Activated CD4-positive, alpha-beta T cell treated with anti-CD3 and anti-CD28 coated beads, Interleukin-2, amount 50 U/mL, for 4 hours (primary cell): Measurements from ENCODE around the gene ALDH7A1.
"Not testable (repeated sequence)": the region's sequence is repeated elsewhere in the genome, so short reads cannot be mapped to it uniquely, and the experiment has no call there.

ENCODE experiments used
- DNase-seq, 2 experiments: peaks; one replicate each; pipeline ENCODE4 v3.0.0-alpha.2; 2020

The ALDH7A1 gene

DNA sequence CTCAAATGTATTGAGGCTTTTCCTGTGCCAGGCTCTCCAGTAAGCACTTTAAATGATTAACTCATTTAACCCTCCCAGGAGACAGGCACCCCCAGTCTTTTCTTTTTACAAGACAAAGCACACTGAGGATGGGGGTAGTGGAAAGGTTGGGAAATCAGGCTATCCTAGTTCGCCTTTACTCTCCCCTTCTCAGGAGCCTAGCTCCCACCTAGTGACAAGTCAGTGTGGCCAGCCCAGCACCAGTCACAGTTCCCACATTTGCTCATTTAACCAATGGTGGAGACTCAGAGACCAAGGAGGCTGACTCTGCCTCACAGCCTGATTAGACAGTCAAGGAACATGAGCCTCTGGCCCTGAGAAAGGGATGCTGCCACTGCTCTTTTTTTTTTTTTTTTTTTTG is 3.5 kb downstream of the ALDH7A1 start:
- DNase-seq, result no peak

DNA sequence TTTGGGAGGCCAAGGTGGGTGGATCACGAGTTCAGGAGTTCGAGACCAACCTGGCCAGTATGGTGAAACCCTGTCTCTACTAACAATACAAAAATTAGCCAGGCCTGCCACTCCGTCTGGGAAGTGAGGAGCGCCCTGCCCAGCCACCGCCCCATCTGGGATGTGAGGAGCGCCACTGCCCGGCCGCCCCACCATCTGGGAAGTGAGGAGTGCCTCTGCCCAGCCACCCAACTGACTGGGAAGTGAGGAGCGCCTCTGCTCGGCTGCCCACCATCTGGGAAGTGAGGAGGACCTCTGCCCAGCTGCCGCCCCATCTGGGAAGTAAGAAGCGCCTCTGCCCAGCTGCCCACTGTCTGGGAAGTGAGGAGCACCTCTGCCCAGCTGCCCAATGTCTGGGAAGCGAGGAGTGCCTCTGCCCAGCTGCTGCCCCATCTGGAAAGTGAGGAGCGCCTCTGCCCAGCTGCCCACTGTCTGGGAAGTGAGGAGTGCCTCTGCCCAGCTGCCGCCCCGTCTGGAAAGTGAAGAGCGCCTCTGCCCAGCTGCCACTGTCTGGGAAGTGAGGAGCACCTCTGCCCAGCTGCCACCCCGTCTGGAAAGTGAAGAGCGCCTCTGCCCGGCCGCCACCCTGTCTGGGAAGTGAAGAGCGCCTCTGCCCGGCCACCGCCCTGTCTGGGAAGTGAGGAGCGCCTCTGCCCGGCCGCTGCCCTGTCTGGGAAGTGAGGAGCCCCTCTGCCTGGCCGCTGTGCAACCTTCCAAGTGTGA is 5.3 kb downstream of the ALDH7A1 start:
- no peak for DNase-seq

DNA sequence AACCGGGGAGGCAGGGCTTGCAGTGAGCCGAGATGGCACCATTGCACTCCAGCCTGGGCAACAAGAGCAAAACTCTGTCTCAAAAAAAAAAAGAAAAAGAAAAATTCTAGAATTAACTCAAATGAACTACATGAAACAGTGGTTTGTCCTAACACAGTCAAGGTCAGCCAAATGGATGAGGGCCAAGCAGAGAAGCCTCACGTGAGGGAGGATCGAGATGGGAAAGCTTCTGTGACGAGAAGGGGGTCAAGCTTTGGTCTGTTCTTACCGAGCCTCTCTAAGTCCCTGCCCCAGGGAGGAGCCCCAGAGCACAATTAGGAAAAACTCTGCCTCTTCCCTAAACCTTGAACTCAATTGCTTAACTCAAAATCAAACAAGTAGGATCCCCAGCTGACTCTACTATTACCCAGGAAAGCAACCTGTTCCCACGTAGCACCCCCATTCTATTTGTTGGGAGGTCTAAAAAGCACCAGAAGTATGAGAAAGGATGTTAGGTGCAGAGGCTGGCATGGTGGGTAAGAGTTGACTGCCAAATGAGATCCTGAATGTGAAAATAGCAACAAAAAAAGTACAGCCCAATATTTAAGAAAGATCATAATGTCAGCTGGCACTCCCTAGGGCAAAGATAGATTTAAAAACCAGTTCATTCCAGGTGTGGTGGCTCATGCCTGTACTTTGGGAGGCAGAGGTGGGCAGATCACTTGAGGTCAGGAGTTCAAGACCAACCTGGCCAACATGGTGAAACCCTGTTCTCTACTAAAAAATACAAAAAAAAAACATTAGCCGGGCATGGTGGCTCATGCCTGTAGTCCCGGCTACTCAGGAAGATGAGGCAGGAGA is 7.2 kb downstream of the ALDH7A1 start:
- no peak for DNase-seq

DNA sequence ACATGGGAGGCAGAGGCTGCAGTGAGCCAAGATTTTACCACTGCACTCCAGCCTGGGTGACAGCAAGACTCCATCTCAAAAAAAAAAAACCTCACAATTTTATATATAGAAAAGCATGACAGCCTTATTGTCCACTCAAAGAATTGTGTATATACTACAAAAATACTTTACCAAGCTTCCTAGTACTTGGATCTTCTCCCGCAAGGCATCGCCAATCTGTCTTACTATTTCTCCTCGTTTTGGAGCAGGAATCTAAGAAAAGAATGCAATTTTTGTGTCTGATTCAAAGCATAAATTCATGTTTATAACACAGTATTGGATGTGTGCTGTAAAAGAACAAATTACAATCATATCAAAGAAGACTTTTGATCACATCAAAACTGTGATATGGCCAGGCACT is 11.3 kb downstream of the ALDH7A1 start:
- no peak for DNase-seq

DNA sequence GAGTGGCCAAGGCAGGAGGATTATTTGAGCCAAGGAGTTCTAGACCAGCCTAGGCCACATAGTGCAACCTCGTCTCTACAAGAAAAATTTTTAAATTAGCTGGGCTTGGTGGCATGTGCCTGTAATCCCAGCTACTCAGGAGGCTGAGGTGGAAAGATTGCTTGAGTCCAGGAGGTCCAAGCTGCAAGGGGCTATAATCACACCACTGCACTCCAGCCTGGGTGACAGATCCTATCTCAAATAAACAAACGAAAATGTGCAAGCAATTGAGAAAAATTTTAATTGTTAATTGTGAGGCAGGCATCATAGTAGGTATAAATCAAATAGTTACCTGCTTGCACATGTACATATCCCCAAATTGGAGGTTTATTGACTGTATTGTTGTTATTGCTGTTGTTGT is 15.3 kb downstream of the ALDH7A1 start:
- no peak for DNase-seq

DNA sequence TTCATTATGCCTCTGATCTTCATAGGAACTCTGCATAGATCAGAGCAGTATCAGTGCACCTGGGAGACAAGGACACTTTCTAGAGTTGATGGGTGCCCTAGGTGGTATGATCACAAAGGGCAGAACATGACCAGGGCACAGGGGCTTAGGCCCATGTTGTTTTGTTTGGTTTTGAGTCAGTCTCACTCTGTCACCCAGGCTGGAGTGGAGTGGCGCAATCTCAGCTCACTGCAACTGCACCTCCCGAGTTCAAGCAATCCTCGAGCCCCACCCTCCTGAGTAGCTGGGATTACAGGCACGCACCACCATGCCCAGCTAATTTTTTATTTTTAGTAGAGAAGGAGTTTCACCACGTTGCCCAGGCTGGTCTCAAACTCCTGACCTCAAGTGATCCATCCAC is 17.6 kb downstream of the ALDH7A1 start:
- no peak for DNase-seq

DNA sequence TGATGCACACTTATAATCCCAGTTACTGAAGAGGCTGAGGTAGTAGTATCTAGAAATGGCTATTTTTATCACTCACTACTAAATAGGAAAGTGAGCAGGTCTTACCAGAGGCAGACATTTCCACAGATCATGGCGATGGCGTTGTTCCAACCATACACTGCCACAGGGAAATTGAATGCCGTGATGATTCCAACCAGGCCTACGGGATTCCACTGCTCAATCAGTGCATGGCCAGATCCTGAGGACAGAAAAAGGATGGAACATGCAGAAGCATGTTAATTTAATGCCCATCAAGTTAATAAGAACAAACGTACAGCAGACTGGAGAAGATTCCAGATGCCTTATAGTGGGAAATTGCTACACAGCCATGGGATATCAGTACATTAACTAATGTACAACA is 18.0 kb downstream of the ALDH7A1 start:
- DNase-seq, result no peak

DNA sequence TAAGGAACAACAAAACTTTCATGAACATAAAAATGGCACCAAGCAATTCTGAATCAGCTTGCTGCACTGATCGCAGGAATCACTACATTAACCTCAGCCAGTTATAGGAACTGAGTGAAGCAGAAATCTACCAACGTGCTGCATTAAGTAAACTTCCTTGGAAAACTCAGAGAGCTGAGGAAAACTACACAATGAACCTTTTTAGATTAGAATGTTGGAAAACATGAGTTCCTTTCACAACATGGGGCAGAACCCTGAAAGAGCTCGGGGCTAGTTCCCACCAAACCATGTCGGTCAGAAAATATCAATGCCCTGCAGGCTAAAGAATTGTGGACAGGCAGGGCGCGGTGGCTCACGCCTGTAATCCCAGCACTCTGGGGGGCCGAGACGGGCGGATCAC is 19.4 kb downstream of the ALDH7A1 start:
- DNase-seq, result no peak

DNA sequence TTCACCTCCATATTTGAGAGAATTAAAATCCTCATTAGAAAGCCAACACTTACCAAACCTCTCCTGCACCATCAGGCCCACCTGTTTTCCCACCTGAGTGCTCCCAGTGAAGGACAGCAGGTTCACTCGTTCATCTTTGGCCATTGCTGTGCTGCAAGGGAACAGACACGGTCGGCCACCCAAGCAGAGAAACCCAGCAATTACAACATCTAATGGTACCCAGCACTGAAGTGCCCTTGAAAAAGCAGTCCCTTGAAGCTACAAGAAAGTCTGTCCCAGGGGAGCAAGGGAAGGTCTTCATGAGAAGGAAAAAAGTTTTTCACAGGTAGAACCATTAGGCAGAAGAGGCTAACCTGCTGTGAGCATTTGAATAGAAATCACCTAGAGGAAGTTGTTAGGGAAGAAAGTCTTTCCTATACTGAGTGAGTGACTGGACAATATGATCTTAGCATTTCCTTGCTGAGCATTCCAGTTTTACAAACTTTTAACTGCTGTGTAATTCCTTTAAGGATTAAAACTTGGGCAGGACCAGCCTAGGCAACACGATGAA is 26.7 kb downstream of the ALDH7A1 start:
- no peak for DNase-seq

DNA sequence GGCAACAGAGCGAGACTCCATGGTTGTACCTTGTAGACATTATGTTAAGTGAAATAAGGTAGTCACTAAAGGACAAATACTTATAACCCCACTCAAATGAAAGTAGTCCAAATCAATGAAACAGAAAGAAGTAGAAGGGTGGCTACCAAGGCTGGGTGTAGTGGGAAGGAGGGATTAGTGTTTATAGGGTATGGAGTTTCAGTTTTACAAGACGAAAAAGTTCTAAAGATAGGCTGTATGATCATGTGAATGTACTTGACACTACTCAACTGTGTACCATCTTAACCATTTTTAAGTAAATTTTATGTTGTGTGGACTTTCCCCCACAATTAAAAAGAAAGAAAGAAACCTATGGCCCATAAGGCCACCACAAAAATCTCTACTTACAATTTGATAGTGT is 32.2 kb downstream of the ALDH7A1 start:
- no peak for DNase-seq

DNA sequence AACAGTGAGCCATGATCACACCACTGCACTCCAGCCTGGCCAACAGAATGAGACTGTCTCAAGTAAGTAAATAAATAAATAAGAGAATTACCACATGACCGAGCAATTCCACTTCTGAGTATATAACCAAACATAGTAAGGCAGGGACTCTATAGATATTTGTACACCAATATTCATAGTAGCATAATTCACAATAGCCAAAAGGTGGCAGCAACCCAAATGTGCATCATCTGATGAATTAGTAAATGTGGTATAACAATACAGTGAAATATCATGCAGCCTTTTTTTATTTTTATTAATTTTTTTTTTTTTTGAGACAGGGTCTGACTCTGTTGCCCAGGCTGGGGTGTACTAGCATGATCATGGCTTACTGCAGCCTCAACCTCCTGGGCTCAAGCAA is 33.1 kb downstream of the ALDH7A1 start:
- no peak for DNase-seq

DNA sequence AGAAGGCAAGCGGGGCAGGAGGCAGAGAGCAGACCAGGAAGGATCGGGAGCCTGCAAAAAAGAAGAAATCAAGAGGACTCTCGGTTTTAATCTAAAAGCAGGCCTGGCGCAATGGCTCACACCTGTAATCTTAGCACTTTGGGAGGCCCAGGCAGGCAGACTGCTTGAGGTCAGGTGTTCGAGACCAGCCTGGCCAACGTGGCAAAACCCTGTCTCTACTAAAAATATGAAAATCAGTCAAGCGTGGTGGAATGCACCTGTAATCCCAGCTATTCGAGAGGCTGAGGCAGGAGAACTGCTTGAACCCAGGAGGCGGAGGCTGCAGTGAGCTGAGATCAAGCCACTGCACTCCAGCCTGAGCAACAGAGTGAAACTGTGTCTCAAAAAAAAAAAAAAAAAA is 39.9 kb downstream of the ALDH7A1 start:
- DNase-seq, result not testable (repeated sequence)

DNA sequence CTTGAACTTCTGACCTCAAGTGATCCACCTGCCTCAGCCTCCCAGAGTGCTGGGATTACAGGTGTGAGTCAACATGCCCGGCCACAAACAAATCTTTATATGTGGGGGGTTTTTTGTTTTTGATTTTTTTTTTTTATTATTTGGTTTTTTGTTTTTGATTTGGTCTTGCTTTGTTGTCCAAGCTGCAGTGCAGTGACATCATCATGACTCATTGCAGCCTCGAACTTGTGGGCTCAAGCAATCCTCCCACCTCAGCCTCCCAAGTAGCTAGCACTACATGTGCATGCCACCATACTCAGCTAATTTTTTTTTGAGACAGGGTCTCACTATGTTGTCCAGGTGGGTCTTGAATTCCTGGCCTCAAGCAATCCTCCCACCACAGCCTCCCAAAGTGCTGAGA is 42.4 kb downstream of the ALDH7A1 start:
- DNase-seq, result no peak

DNA sequence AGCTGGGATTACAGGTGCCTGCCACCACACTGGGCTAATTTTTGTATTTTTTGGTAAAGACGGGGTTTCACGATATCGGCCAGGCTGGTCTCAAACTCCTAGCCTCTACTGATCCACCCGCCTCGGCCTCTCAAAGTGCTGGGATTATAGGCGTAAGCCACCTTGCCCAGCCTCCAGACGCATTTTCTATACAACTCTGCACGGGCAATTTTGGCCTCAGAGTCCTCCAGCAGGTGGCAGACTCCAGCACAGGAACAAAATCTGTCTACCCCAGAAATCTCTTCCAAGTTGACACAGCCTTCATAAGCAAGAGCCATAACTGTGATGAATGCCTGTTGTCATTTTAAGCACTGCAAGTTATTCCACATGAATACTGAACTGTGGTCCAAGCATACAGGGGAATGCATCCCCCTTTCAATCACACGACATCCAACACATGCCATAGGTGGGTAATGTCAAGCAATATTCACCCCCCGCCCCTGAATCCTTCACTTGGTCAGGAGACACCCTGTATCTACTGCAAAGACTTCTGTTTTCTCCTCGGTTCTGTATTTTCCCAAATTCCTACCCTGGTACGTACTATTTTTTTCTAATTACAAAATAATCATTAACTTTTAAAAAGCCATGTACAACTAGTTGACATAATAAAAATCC is 50.8 kb downstream of the ALDH7A1 start:
- peak in 1 of 2 experiments; percentile 2 for DNase-seq

DNA sequence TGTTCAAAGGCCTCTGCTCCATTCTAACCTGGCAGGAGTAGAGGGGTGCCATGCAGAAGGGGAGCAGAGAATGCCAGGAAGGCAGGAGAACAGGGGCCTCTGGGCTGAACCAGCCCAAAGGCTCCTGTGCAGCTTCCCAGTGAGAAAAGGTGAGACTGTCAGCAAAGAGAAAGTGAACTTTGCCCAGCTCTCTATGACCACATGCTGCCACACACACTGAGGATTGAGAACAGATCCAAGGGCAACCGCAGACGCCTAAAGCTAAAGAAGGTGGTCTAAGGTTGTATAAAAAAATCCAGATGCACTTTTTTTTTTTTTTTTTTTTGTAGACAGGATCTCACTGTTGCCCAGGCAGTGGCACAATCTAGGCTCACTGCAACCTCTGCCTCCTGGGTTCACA is 51.4 kb downstream of the ALDH7A1 start:
- no peak for DNase-seq

DNA sequence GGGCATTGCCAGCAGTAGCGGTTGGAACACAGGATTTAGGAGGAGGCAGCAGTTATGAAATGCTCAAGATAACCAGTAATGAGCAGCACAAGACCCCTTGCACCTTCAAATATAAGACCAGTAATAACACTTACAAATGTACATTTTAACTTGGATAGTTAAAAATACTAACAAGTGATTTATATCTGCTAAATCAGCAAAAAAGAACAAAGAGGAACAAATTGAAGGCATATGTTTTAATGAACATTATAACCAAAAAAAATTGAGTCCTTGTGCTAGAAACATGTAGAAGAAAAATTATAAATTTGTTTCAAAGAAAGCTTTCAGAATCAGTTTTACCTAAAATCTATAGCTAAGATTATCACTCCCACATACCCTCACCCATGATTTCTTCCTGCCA is 52.0 kb downstream of the ALDH7A1 start:
- no peak for DNase-seq

DNA sequence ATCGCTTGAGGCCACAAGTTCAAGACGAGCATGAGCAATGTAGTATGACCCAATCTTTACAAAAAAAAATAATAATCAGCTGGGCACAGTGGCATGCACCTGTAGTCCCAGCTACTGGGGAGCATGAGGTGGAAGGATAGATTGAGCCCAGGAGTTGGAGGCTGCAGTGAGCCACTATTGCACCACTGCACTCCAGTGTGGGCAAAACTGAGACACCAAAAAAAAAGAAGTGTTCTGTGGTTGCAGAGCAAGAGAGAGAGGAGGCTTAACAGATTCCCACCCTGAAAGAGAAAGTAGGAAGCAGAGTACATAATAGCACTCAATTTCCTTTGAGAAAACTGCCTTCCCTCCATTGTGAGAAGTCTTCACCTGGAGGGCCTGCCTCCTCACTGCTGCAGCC is 52.6 kb downstream of the ALDH7A1 start:
- no peak for DNase-seq

DNA sequence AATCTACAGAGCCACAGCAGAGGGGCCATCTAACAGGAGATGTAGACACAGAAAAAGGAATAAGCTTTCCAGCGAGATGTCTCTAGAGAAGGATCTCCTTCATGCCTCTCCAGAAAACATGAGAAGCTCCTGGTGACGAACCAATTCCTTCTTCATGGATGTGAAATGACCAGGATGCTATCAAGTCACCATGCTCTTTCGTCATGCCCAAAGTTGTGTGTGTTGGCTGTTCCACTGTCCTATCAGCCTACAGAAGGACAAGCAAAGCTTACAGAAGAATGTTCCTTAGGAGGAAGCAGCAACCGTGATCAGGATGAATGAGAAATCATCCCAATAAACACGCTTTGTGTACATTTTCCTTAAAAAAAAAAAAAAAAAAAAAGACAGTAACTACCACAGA is 54.4 kb downstream of the ALDH7A1 start:
- DNase-seq, result no peak

DNA sequence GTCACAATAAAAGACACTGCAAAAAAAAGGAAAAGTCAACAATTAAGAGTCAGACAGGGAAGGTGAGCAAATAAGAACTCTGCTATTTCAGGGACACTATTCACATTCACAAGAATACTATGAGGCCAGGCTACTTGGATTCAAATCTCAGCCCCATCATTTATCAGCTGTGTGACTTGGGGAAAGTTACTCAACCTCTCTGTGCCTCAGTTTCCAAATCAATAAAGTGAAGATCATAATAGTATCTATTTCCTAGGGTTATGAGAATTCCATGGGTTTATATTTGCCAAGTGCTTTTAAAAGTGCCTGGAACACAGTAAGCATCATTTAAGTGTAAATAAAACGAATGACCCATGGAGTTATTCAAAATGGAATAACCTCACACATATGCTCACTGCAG is 56.4 kb downstream of the ALDH7A1 start:
- no peak for DNase-seq

DNA sequence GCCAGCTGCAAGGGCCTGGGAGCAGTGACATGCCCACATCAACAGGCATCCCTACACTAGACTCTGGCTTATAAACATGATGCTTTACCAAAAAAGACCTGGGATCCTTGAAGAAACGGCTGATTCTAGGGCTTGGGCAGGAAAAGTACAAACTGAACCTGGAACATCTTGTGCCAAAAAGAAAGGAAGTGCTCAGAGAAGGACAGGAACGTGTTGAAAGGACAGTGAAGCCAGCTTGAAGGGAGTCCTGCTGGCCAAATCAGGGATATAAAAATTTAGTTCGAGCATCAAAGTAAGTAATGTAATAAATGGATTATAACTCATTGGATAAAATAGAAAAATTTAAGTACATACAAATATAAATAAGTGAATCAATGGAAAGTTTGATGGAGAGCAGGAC is 58.1 kb downstream of the ALDH7A1 start:
- DNase-seq, result no peak

DNA sequence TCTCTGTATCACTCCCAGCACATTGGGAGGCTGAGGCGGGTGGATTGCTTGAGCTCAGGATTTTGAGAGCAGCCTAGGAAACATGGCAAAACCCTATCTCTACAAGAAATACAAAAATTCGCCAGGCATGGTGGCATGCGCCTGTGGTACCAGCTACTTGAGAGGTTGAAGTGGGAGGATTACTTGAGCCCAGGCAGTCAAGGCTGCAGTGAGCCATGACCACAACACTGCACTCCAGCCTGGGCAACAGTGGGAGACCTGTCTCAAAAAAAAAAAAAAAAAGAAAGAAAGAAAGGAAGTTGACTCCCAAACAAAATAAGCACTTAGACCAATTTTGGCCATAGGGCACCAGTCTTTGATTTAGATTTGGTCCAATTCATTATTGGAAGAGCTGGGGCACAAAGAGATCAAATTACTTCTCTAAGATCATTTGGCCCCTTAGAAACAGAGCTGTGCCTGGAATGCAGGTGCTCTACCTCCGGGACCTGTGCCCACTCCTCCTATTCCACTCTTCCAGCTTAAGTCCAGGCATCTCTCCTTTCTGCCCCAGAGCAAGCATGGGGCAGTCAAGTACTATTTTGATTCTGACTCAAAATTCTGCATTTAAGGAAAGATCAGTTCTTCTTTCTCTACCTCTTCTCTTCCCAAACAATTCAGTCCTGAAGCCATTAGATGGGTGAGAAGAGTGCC is 59.0 kb downstream of the ALDH7A1 start:
- DNase-seq, result no peak

DNA sequence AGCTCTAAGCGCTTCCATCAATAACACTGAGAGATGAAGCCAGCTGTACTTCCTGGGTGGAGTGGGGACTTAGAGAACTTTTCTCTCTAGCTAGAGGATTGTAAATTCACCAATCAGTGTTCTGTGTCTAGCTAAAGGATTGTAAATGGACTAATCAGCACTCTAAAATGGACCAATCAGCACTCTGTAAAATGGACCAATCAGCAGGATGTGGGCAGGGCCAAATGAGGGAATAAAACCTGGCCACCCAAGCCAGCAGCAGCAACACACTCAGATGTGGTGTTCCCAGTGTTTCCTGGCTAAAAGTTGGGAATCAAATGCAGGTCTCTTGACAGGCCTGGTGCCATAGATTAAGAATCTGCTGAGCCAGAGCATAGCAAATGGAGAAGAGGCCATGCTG is 60.5 kb downstream of the ALDH7A1 start:
- DNase-seq, result no peak

DNA sequence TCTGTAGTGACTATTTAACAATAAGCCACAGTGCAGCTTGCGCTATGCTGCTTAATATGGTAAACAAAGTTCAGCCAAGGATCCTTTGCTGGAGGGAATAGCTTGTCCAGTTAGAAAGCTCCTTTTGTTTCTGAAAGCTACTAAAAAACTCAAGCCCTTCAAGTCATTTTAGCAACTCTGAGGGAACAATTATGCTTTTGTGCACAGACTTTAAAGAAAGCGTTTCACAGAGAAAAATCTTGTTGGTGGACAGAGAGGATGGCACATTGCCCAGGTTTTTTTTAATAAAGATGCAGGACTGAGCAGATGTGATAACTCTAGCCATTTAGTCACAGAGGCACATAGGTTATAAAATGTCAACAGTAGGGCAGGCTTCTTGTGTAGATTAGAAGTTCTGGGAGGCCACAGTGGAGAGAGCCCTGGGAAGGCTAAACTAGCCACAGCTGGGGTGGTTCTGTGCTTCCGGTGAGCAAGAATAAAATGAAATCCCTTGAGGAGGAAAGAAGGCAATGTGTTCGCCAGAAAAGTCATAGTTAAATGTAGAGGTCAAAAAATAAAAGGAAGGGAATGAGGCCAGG is 63.4 kb downstream of the ALDH7A1 start:
- no peak for DNase-seq
